OCI-LY7 (cell line): ENCODE measurements around the gene SLC38A5. TPM values are rescaled to one million over a fixed set of nuclear protein-coding genes. Genes with fewer than 3 reads are reported as not detected.

Source experiments
- BruUV-seq: library from RNA; stranded (reverse); fragments of 400-500 nt; replicated peaks from 2 replicates; lab custom pipeline; 2021; lab: Mats Ljungman, UMichigan
- CTCF ChIA-PET: fragments of 300-600 bp; sonication (Branson Sonifier 250); formaldehyde crosslinking; loops from one replicate; lab custom pipeline; 2022; ENCODE audit warnings: antibody characterized with exemption; ENCODE audit not compliant: unreplicated experiment; lab: Charles Lee
- POLR2A ChIA-PET: fragments of 300-600 bp; sonication (Branson Sonifier 250); formaldehyde crosslinking; loops from one replicate; lab custom pipeline; 2022; ENCODE audit warnings: antibody characterized with exemption; lab: Charles Lee
- DNase-seq: peaks from one replicate; pipeline ENCODE4 v3.0.0-alpha.2; 2015; ENCODE audit warnings: low spot score
- H2AFZ ChIP-seq: fragments of 200-600 bp; sonication (generic), shearing (Covaris generic); 2 replicates; pipeline ENCODE4 v1.6.1; 2014; ENCODE audit warnings: mild to moderate bottlenecking, antibody characterized with exemption, low read length, moderate library complexity
- H3K27ac ChIP-seq: fragments of 200-600 bp; sonication (generic); 2 replicates; pipeline ENCODE4 v1.5.1; 2014; ENCODE audit warnings: mixed run types, low read depth, mild to moderate bottlenecking, moderate library complexity, low read length, inconsistent platforms; ENCODE audit not compliant: poor library complexity, severe bottlenecking
- H3K36me3 ChIP-seq: fragments of 200-600 bp; sonication (generic); 2 replicates; pipeline ENCODE4 v1.6.1; 2014; ENCODE audit warnings: mild to moderate bottlenecking, antibody characterized with exemption, low read length, moderate library complexity, mixed read lengths; ENCODE audit not compliant: insufficient read depth
- H3K4me1 ChIP-seq: fragments of 200-600 bp; sonication (generic); 2 replicates; pipeline ENCODE4 v1.5.1; 2014; ENCODE audit warnings: mild to moderate bottlenecking, low read length; ENCODE audit not compliant: insufficient read depth, poor library complexity, severe bottlenecking
- H3K4me2 ChIP-seq: fragments of 200-600 bp; sonication (generic); 2 replicates; pipeline ENCODE4 v1.6.1; 2014; ENCODE audit warnings: mild to moderate bottlenecking, low read length
- H3K4me3 ChIP-seq: fragments of 200-600 bp; sonication (generic); 2 replicates; pipeline ENCODE4 v1.5.1; 2014; ENCODE audit warnings: mild to moderate bottlenecking, low read depth, low read length; ENCODE audit not compliant: poor library complexity, severe bottlenecking
- H3K79me2 ChIP-seq: fragments of 200-600 bp; sonication (generic); 2 replicates; pipeline ENCODE4 v1.6.1; 2016; ENCODE audit warnings: low read depth, mild to moderate bottlenecking, low read length, moderate library complexity, mixed read lengths; ENCODE audit not compliant: insufficient read depth
- H3K9me2 ChIP-seq: fragments of 200-600 bp; sonication (generic); 2 replicates; pipeline ENCODE4 v1.6.1; 2016; ENCODE audit warnings: mild to moderate bottlenecking, low read length, mixed read lengths; ENCODE audit not compliant: insufficient read depth
- H3K9me3 ChIP-seq: fragments of 200-600 bp; sonication (generic); 2 replicates; pipeline ENCODE4 v1.6.1; 2014; ENCODE audit warnings: mild to moderate bottlenecking, mixed run types, low read length, mixed read lengths
- H4K20me1 ChIP-seq: fragments of 200-600 bp; sonication (generic); 2 replicates; pipeline ENCODE4 v1.6.1; 2014; ENCODE audit warnings: mild to moderate bottlenecking, antibody characterized with exemption, low read length, moderate library complexity, mixed read lengths; ENCODE audit not compliant: insufficient read depth
- CTCF ChIP-seq: fragments of 200-600 bp; sonication (generic); conservative IDR thresholded peaks from 2 replicates; pipeline ENCODE4 v1.5.1; 2014; ENCODE audit warnings: mild to moderate bottlenecking, antibody characterized with exemption, low read length, moderate library complexity, mixed read lengths
- EZH2phosphoT487 ChIP-seq: fragments of 200-600 bp; sonication (generic); IDR thresholded peaks from 2 replicates; pipeline ENCODE4 v1.6.1; 2018; ENCODE audit warnings: low read depth, borderline replicate concordance, mild to moderate bottlenecking, mixed run types, antibody characterized with exemption, low read length, moderate library complexity, mixed read lengths
- intact Hi-C: fragments of 100-400 bp; cut with micrococcal nuclease; formaldehyde crosslinking; loops from one replicate; pipeline ENCODE4 v1.10.0; 2022; ENCODE audit not compliant: unreplicated experiment
- total RNA-seq, 2 experiments: library from RNA; depleted of rRNA in 1 of 2; stranded (reverse); fragments of >200 nt in 1 of 2; shearing (Covaris generic) in 1 of 2; gene quantifications; 2 replicates each; pipeline ENCODE4 v1.2.3, GENCODE V29; 2014 to 2022

The SLC38A5 gene
- total RNA-seq, 2 experiments from 2014 or later, result 38.6 to 45.6 TPM

- peaks cover 19% of the 10 kb centered on the region for H3K4me1 ChIP-seq
- POLR2A ChIA-PET, result no interaction called here
- peak within 1 kb of the TSS; percentile 66 for H3K27ac ChIP-seq
- H3K4me3 ChIP-seq, result peak within 1 kb of the TSS; percentile 91
- no TSS peak for BruUV-seq
- peaks cover 37% of the 10 kb centered on the region for H3K79me2 ChIP-seq
- TF ChIP-seq EZH2phosphoT487 (no peak), CTCF (no peak)
- no peaks in the 10 kb centered on the region for H3K9me3 ChIP-seq
- no peaks in the 10 kb centered on the region for H4K20me1 ChIP-seq
- H2AFZ ChIP-seq, result peak within 1 kb of the TSS; percentile 91
- peak; percentile 85 for DNase-seq
- CTCF ChIA-PET, result no interaction called here
- intact Hi-C loops, result loop anchor here (2.0 to 5.0 kb wide), 3 partner anchors 46 to 121 kb away; partner anchors contain the start of genes EBP, RBM3 and WDR13
- peaks cover 30% of the 10 kb centered on the region for H3K36me3 ChIP-seq
- H3K4me2 ChIP-seq, result peak within 1 kb of the TSS; percentile 97
- no peaks in the 10 kb centered on the region for H3K9me2 ChIP-seq
Measured at GRCh38 chrX:48475774-48476577, 5.9 kb upstream of the SLC38A5 start, which contains the start of gene FTSJ1. TSS of gene FTSJ1 (plus strand) at chrX:48476199. CDS start at chrX:48478048, 1,849 bp downstream.

GRCh38 chrX:48475296-48475695 lies 5.2 kb upstream of the SLC38A5 start:
- H3K4me3 ChIP-seq, result peak overlapping the region; percentile 91
- no peaks in the 10 kb centered on the region for H3K9me2 ChIP-seq
- peak overlapping the region; percentile 97 for H3K4me2 ChIP-seq
- H3K4me1 ChIP-seq, result peaks cover 19% of the 10 kb centered on the region
- no peak for TF ChIP-seq EZH2phosphoT487
- no peak for TF ChIP-seq CTCF
- H3K27ac ChIP-seq, result peak overlapping the region; percentile 66
- intact Hi-C loops, result loop anchor here (2.0 to 5.0 kb wide), 3 partner anchors 47 to 122 kb away; partner anchors contain the start of genes EBP, RBM3 and WDR13
- no TSS peak for BruUV-seq
- ChIA-PET POLR2A (no interaction called here), CTCF (no interaction called here)
- H4K20me1 ChIP-seq, result no peaks in the 10 kb centered on the region
- peak overlapping the region; percentile 91 for H2AFZ ChIP-seq
- H3K9me3 ChIP-seq, result no peaks in the 10 kb centered on the region
- peaks cover 23% of the 10 kb centered on the region for H3K36me3 ChIP-seq
- DNase-seq, result peak; percentile 15
- peaks cover 37% of the 10 kb centered on the region for H3K79me2 ChIP-seq

GRCh38 chrX:48474581-48474980 lies 4.5 kb upstream of the SLC38A5 start:
- Histone ChIP-seq H3K9me3 (no peaks in the 10 kb centered on the region), H3K4me1 (peaks cover 24% of the 10 kb centered on the region), H3K79me2 (peaks cover 37% of the 10 kb centered on the region), H3K9me2 (no peaks in the 10 kb centered on the region), H3K36me3 (peaks cover 20% of the 10 kb centered on the region), H3K4me3 (peak overlapping the region; percentile 91), H3K4me2 (peak overlapping the region; percentile 97), H4K20me1 (no peaks in the 10 kb centered on the region), H2AFZ (peak overlapping the region; percentile 48; the same call in 1 of the 2 replicates), H3K27ac (no peak overlapping the region)
- intact Hi-C loops, result loop anchor here (2.0 kb wide), 1 partner anchor 122 kb away; the partner anchor contains the start of gene WDR13
- ChIA-PET POLR2A (no interaction called here), CTCF (no interaction called here)
- DNase-seq, result no peak
- no TSS peak for BruUV-seq
- TF ChIP-seq EZH2phosphoT487, result no peak
- no peak for TF ChIP-seq CTCF
